Pancreas (tissue), 10 donors: ENCODE data around the gene RPL27A. TPM values are rescaled to one million over a fixed set of nuclear protein-coding genes. Genes with fewer than 3 reads are reported as not detected.
A peak's percentile ranks its signal among the peaks of the same experiment; 100 is the strongest.

ENCODE experiments used
- ATAC-seq, 4 donors: fragments of 200-7000 bp; cut with Tn5 transposase; one replicate each; pipeline versions ENCODE4 v1.8.0 to v1.9.1; 2020; ENCODE audit warnings: mild to moderate bottlenecking in 4 of 4, moderate library complexity in 4 of 4
- DNase-seq, 6 donors: peaks; one replicate each; pipeline ENCODE4 v3.0.0-alpha.2; 2020
- FAIRE-seq: peaks from 2 replicates; lab custom pipeline; 2012; peaks lifted over from hg19 to GRCh38; lab: Jason Lieb, UNC
- H3K27ac ChIP-seq, 4 donors: fragments of 200-600 bp; sonication (generic); 1 replicate in 3 of 4; 2 replicates in 1 of 4; pipeline versions ENCODE4 v1.5.0 to v1.8.0; 2020
- H3K27me3 ChIP-seq, 4 donors: fragments of 200-600 bp; one replicate each; pipeline ENCODE4 v1.8.0; 2021
- H3K36me3 ChIP-seq, 3 donors: fragments of 200-600 bp; sonication (generic) in 1 of 3; one replicate each; pipeline versions ENCODE4 v1.5.0 to v1.8.0; 2020 to 2021
- H3K4me1 ChIP-seq, 3 donors: fragments of 200-600 bp; one replicate each; pipeline ENCODE4 v1.8.0; 2021
- H3K4me3 ChIP-seq, 4 donors: fragments of 200-600 bp; sonication (generic) in 2 of 4; one replicate each; pipeline versions ENCODE4 v1.5.0 to v1.8.0; 2020 to 2021
- H3K9me3 ChIP-seq, 4 donors: fragments of 200-600 bp; one replicate each; pipeline ENCODE4 v1.8.0; 2021
- WGBS, 2 donors: extraction: QIAGEN DNeasy Blood & Tissue Kit; methylation state at CpG; one replicate each; pipeline ENCODE4 v1.1.7; 2013; 5-methylcytosine and 5-hydroxymethylcytosine counted together
- intact Hi-C, 3 donors: fragments of 100-400 bp; cut with DNase I; formaldehyde crosslinking; loops; one replicate each; pipeline versions ENCODE4 v1.11.1 to v1.14.2; 2022
- polyA plus RNA-seq, 2 donors: library from polyadenylated mRNA; stranded (reverse); fragments of 200-250 nt; gene quantifications; one replicate each; pipeline ENCODE4 v1.2.3, GENCODE V29; 2013
- total RNA-seq, 6 donors: library from RNA; stranded (reverse); fragmentation: NEBNext Ultra II Directional in 4 of 6; extraction: Animal tissue kit (Norgen Biotek cat#: 25700) in 4 of 6; gene quantifications; one replicate each; pipeline versions ENCODE4 v1.2.1 to v1.2.4, GENCODE V29; 2021 to 2023
- TF ChIP-seq, protein P1 (sequence below), 4 donors: fragments of 200-600 bp; sonication (generic) in 3 of 4; IDR thresholded peaks; one replicate each; pipeline versions ENCODE4 v1.5.0 to v1.8.0; 2021; ENCODE audit warnings: antibody characterized with exemption in 4 of 4
- donor health status: healthy with polysubstance abuse.
- donor health status: DM: no; HTN: no; CAD: no; lungs with moderate emphysema.
- donor health status: DM: no; HTN: no; CAD: no.
- donor health status: control.
- donor health status: control.
- donor health status: Bipolar disorder and iron deficiency.
- donor health status: DM: yes; HTN: yes; CAD: no.
- donor health status: DM: no; HTN: no; CAD: no.
- donor health status: DM: no; HTN: no; CAD: no.
- donor health status: DM: yes; HTN: yes; CAD: no.

The RPL27A gene
- total and polyA plus RNA-seq, 8 donors = 321 to 2,393 (median 619) TPM

GRCh38 chr11:8671651-8672062 is 10.9 kb upstream of the RPL27A start:
- WGBS, 2 donors = 0 to 30% methylated on average over 1 of the region's 1 CpG

GRCh38 chr11:8672346-8672745 is 10.2 kb upstream of the RPL27A start:
- Histone ChIP-seq H3K4me1 (peaks cover 0 to 4% (median 0%) of the 10 kb centered on the region in 3 donors), H3K36me3 (no peaks in the 10 kb centered on the region), H3K9me3 (no peaks in the 10 kb centered on the region), H3K27ac (peak overlapping the region in 1 of 4 donors; percentile 48), H3K4me3 (no peak overlapping the region), H3K27me3 (no peaks in the 10 kb centered on the region)
- FAIRE-seq (no peak), ATAC-seq (no peak), DNase-seq (no peak)
- TF ChIP-seq, protein P1, sequence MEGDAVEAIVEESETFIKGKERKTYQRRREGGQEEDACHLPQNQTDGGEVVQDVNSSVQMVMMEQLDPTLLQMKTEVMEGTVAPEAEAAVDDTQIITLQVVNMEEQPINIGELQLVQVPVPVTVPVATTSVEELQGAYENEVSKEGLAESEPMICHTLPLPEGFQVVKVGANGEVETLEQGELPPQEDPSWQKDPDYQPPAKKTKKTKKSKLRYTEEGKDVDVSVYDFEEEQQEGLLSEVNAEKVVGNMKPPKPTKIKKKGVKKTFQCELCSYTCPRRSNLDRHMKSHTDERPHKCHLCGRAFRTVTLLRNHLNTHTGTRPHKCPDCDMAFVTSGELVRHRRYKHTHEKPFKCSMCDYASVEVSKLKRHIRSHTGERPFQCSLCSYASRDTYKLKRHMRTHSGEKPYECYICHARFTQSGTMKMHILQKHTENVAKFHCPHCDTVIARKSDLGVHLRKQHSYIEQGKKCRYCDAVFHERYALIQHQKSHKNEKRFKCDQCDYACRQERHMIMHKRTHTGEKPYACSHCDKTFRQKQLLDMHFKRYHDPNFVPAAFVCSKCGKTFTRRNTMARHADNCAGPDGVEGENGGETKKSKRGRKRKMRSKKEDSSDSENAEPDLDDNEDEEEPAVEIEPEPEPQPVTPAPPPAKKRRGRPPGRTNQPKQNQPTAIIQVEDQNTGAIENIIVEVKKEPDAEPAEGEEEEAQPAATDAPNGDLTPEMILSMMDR (IDR thresholded peaks at IDR 0.05) = no peak
- WGBS, 2 donors = 97 to 98% methylated on average over 2 of the region's 2 CpGs
- intact Hi-C loops = no loop called here

More at GRCh38 chr11:8671651-8672062, 10.9 kb upstream of the RPL27A start:
- intact Hi-C loops = no loop called here
- Histone ChIP-seq H3K27ac (peak overlapping the region in 2 of 4 donors; percentile 37 to 48), H3K27me3 (no peaks in the 10 kb centered on the region), H3K4me1 (peaks cover 0 to 4% (median 0%) of the 10 kb centered on the region in 3 donors), H3K4me3 (no peak overlapping the region), H3K9me3 (no peaks in the 10 kb centered on the region), H3K36me3 (no peaks in the 10 kb centered on the region)
- TF ChIP-seq, protein P1 (IDR thresholded peaks at IDR 0.05) = no peak
- DNase-seq (peak in 4 of 6 donors; percentile 41 to 68 (median 52)), FAIRE-seq (no peak), ATAC-seq (peak; percentile 83 to 92 (median 89))

- Histone ChIP-seq H3K27ac (no peak overlapping the region), H3K4me3 (no peak overlapping the region), H3K9me3 (no peaks in the 10 kb centered on the region), H3K36me3 (no peaks in the 10 kb centered on the region), H3K4me1 (peaks cover 0 to 4% (median 0%) of the 10 kb centered on the region in 3 donors), H3K27me3 (no peaks in the 10 kb centered on the region)
- DNase-seq = no peak
- intact Hi-C loops = no loop called here
- WGBS, 2 donors = 75 to 86% methylated on average over 2 of the region's 2 CpGs
- TF ChIP-seq, protein P1 (IDR thresholded peaks at IDR 0.05) = no peak
- ATAC-seq = no peak
- no peak for FAIRE-seq
Observed at GRCh38 chr11:8674859-8675258, 7.7 kb upstream of the RPL27A start.

DNA sequence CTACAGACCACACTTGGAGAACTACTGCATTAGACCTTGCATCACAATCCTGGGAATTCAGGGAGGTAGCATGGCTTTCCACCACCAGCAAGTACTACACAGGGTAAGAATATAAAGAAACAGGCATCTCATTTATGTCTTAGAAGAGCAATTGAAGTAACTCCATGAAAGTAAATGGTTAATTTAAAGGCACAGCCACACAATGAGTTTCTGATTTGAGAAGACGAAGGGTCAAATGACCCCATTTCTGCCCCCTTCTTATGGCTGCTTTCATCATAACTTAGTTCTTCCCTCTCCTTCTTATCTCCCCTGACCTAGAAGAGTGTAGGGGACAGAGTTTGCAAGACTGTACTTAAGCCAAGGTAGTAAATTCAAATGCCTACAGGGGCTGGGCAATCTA is 6.1 kb upstream of the RPL27A start:
- TF ChIP-seq, protein P1 (IDR thresholded peaks at IDR 0.05) = no peak
- Histone ChIP-seq H3K27ac (no peak overlapping the region), H3K4me1 (peaks cover 0 to 4% (median 0%) of the 10 kb centered on the region in 3 donors), H3K9me3 (no peaks in the 10 kb centered on the region), H3K4me3 (no peak overlapping the region), H3K27me3 (no peaks in the 10 kb centered on the region), H3K36me3 (no peaks in the 10 kb centered on the region)
- 88 to 89% methylated on average over 1 of the region's 1 CpG for WGBS, 2 donors
- no peak for DNase-seq
- no peak for ATAC-seq
- FAIRE-seq = no peak
- intact Hi-C loops = no loop called here

DNA sequence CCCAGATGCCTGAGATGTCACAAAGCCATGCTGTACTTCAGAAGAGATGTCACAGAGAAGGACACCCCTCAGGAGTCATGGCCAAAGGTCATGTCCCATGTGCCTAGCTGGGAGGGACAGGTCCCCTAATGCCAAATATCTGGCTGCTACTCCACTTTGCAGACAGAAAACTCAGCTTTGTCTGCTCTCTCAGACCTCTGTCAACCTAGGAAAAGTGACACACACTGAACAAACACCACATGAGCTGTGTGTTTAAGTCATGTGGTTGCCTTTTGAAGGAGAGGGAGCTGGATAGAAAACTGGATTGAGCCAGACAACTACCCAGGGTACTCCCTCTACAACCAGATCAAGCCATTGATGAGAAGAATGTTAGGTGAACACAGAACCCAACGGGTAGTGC is 3.6 kb upstream of the RPL27A start:
- Histone ChIP-seq H3K36me3 (peaks cover 0 to under 1% (median 0%) of the 10 kb centered on the region in 3 donors), H3K9me3 (no peaks in the 10 kb centered on the region), H3K4me3 (no peak overlapping the region), H3K27ac (no peak overlapping the region), H3K4me1 (peaks cover under 1 to 7% (median 6%) of the 10 kb centered on the region in 3 donors), H3K27me3 (no peaks in the 10 kb centered on the region)
- FAIRE-seq (no peak), DNase-seq (no peak), ATAC-seq (no peak)
- TF ChIP-seq, protein P1 (IDR thresholded peaks at IDR 0.05) = no peak
- intact Hi-C loops = no loop called here
- WGBS, 2 donors = 65 to 73% methylated on average over 1 of the region's 1 CpG
